ENCODE results near the gene TBX2. TPM values are rescaled to one million over a fixed set of nuclear protein-coding genes. Genes with fewer than 3 reads are reported as not detected.

Gene TBX2
- total RNA-seq, 1 donor from 2014 or later, result 9.8 TPM

DNA sequence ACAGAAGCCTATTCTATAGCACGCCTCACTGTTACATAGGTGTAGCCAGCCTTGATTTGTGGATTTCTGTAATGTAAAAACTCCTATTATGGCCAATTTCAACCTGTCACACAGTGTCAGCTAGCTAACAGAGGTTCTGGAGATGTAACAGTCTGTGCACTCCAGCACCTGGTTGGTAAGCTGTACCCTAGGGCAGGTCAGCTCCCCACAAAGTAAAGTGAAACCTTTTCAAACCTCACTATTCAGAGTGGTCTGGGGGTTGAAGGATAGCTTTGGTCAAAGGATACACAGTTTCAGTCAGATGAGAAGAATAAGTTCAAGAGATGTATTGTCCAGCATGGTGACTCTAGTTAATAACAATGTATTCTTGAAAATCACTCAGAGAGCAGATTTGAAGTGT, 28.5 kb upstream of the TBX2 start:
- no peak for DNase-seq (ENCODE audit: extremely low spot score in 2 of 2)

DNA sequence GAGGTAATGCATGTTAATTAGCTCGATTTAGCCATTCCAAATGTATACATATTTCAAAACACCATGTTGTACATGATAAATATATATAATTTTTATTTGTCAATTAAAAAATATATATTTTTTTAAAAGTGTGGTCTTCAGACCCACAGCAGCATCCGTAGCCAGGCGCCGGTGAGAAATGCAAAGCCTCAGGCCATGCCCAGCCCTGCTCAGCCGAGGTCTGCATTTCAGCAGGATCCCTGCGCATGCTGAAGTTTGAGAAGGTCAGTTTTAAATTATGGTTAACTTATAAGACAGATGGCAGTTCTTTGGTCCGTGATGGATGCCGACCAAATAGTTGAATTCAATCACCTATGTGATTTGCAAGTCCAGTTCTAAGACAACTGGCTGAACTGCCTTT, 28.0 kb upstream of the TBX2 start:
- H3K27ac ChIP-seq, result no peak overlapping the region
- H3K4me1 ChIP-seq, result no peaks in the 10 kb centered on the region
- H3K36me3 ChIP-seq, result no peaks in the 10 kb centered on the region
- H3K4me3 ChIP-seq, result no peak overlapping the region
- DNase-seq (ENCODE audit: extremely low spot score in 2 of 2), result no peak
- H3K27me3 ChIP-seq, result no peaks in the 10 kb centered on the region
- TF ChIP-seq POLR2AphosphoS5 (IDR thresholded peaks at IDR 0.05; ENCODE audit: insufficient read depth in 1 of 2, low read depth in 1 of 2), result no peak
- intact Hi-C loops (cut with DNase I), result no loop called here
- no peaks in the 10 kb centered on the region for H3K9me3 ChIP-seq

More for the DNA sequence above, 28.5 kb upstream of the TBX2 start:
- no peaks in the 10 kb centered on the region for H3K36me3 ChIP-seq
- H3K27me3 ChIP-seq, result no peaks in the 10 kb centered on the region
- H3K4me3 ChIP-seq, result no peak overlapping the region
- TF ChIP-seq POLR2AphosphoS5 (IDR thresholded peaks at IDR 0.05; ENCODE audit: insufficient read depth in 1 of 2, low read depth in 1 of 2) (no peak), POLR2A (IDR thresholded peaks at IDR 0.05) (no peak)
- TF ChIP-seq, protein P1, sequence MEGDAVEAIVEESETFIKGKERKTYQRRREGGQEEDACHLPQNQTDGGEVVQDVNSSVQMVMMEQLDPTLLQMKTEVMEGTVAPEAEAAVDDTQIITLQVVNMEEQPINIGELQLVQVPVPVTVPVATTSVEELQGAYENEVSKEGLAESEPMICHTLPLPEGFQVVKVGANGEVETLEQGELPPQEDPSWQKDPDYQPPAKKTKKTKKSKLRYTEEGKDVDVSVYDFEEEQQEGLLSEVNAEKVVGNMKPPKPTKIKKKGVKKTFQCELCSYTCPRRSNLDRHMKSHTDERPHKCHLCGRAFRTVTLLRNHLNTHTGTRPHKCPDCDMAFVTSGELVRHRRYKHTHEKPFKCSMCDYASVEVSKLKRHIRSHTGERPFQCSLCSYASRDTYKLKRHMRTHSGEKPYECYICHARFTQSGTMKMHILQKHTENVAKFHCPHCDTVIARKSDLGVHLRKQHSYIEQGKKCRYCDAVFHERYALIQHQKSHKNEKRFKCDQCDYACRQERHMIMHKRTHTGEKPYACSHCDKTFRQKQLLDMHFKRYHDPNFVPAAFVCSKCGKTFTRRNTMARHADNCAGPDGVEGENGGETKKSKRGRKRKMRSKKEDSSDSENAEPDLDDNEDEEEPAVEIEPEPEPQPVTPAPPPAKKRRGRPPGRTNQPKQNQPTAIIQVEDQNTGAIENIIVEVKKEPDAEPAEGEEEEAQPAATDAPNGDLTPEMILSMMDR (IDR thresholded peaks at IDR 0.05), result no peak
- intact Hi-C loops (cut with DNase I), result no loop called here
- no peaks in the 10 kb centered on the region for H3K4me1 ChIP-seq
- no peaks in the 10 kb centered on the region for H3K9me3 ChIP-seq
- no peak overlapping the region for H3K27ac ChIP-seq

DNA sequence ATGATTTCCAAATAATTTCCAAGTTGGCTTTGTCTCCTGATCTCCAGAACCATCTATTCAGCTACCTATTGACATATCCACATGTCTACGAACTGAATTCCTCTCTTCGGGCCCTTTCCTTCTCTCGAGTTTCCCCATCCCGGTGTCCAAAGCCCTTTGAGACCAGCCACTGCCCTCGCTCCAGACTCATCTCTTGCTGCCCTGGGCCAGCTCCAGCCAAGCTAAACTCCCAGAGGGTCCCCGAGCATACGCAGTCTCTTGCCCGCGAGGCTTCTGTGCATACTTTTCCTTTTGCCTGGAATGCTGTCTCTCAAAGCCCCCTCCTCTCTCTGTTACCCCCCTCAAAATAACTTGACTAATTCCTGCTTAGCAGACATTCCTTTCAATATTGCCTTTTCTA, 27.2 kb upstream of the TBX2 start:
- no peak for TF ChIP-seq POLR2A (IDR thresholded peaks at IDR 0.05)
- intact Hi-C loops (cut with DNase I), result no loop called here
- H3K4me1 ChIP-seq, result no peaks in the 10 kb centered on the region

DNA sequence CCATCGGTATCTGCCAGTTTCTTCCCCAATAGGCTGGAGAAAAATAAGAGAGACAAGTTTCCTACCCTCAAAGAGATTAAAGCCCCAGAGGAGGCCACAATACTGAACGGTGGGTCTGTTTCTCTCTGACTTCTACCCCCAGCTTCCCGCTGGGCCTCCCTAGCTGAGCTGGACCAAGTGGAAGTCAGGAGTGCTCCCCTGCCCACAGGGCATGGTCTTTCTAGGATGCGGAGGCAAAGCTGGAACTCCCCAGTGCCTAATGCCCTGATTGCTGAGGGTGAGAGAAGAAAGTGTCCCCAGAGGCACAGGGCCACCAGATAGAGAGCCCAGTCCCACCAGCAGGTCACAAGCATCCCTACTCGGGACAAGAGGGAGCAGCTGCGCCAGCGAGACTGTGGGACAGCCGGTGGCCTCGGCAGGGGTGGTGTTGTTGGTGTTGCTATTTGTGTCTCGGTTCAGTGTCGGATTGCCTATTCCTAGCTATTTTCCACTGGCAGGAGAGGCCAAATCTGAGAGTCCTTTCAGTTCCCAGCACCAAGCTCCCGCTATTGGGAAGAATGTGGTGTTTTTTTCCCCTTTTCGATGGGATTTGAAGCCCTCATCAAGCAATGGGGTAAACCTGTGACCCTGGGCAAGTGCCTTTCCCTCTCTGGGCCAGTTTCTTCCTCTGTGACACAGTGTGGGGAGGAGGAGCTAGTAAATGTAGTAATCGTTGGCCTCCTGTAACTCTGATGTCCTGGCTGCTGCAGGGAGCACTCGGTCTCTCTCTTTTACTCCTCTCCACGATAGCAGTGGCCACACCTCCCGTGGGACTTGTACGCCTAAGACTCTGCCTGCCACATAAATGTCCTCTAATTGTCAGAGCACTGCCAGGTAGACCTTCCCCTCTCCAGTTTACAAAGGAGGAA, 22.5 kb upstream of the TBX2 start:
- Histone ChIP-seq H3K27me3 (no peaks in the 10 kb centered on the region), H3K9me3 (no peaks in the 10 kb centered on the region), H3K36me3 (no peaks in the 10 kb centered on the region), H3K4me3 (no peak overlapping the region), H3K4me1 (no peaks in the 10 kb centered on the region), H3K27ac (peak overlapping the region; percentile 13)
- DNase-seq (ENCODE audit: extremely low spot score in 2 of 2), result no peak
- intact Hi-C loops (cut with DNase I), result no loop called here
- TF ChIP-seq POLR2A (IDR thresholded peaks at IDR 0.05) (no peak), POLR2AphosphoS5 (IDR thresholded peaks at IDR 0.05; ENCODE audit: insufficient read depth in 1 of 2, low read depth in 1 of 2) (no peak)
- TF ChIP-seq, protein P1 (IDR thresholded peaks at IDR 0.05), result no peak

More for the DNA sequence above, 27.2 kb upstream of the TBX2 start:
- no peak for DNase-seq (ENCODE audit: extremely low spot score in 2 of 2)
- H3K27me3 ChIP-seq, result no peaks in the 10 kb centered on the region
- no peak overlapping the region for H3K4me3 ChIP-seq
- H3K36me3 ChIP-seq, result no peaks in the 10 kb centered on the region
- H3K27ac ChIP-seq, result no peak overlapping the region
- H3K9me3 ChIP-seq, result no peaks in the 10 kb centered on the region

DNA sequence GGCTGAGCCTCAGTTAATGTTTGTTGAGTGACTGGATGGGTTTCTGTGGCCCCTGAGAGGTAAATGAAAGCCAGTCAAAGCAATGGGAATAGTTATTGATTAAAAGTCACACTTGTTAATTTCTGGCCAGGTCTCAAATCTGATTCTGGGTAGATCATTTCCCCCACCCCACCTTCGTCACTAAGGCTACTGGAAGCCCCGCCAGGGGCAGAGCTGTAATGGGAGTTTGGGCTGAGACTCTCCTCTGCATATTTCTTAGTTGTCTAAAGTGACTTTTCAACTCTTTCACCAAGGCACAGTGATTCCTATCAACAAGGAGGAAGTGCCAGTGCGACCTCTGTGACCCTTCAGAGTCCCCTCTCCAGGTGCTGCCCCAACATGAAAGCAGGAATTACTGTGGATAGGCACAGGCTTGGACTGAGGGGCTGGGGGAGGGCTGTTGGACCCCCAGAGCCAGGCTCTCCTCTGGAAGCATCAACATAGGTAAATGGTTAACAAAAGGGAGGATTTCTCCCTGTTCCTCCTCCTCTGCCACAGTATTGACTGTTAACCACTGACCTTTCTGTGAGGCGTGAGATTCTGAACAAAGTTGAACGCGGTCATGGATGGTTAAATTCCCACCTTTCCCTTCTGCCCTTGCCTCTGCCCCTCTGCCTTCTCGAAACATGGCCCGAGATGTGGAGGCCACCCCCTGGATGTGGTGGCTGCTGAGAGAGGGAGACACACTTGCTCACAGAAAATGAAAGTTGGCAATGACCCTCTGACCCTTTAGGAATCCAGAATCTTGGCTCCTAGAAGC, 20.8 kb upstream of the TBX2 start:
- Histone ChIP-seq H3K4me1 (no peaks in the 10 kb centered on the region), H3K27me3 (no peaks in the 10 kb centered on the region), H3K4me3 (no peak overlapping the region), H3K27ac (no peak overlapping the region), H3K9me3 (no peaks in the 10 kb centered on the region), H3K36me3 (no peaks in the 10 kb centered on the region)
- intact Hi-C loops (cut with DNase I), result no loop called here
- TF ChIP-seq, protein P1 (IDR thresholded peaks at IDR 0.05), result no peak
- no peak for TF ChIP-seq POLR2AphosphoS5 (IDR thresholded peaks at IDR 0.05; ENCODE audit: insufficient read depth in 1 of 2, low read depth in 1 of 2)
- no peak for TF ChIP-seq POLR2A (IDR thresholded peaks at IDR 0.05)
- DNase-seq (ENCODE audit: extremely low spot score in 2 of 2), result no peak
